Psoas muscle (tissue), 8 donors: ENCODE measurements around the gene MAS1L. TPM values are rescaled to one million over a fixed set of nuclear protein-coding genes. Genes with fewer than 3 reads are reported as not detected.
"Not testable (repeated sequence)": the region's sequence is repeated elsewhere in the genome, so short reads cannot be mapped to it uniquely, and the experiment has no call there.

Experiments used
- ATAC-seq, 4 donors: fragments of 200-7000 bp; cut with Tn5 transposase; one replicate each; pipeline ENCODE4 v1.9.1; 2020; ENCODE audit warnings: moderate library complexity in 3 of 4, mild to moderate bottlenecking in 2 of 4
- DNase-seq, 2 donors: peaks; one replicate each; pipeline ENCODE4 v3.0.0-alpha.2; 2020
- H3K27ac ChIP-seq: fragments of 200-600 bp; one replicate; pipeline ENCODE4 v1.8.0; 2022
- H3K27me3 ChIP-seq, 3 donors: fragments of 200-600 bp in 1 of 3; one replicate each; pipeline versions ENCODE4 v1.6.1 to v1.8.0; 2013 to 2022; ENCODE audit warnings: low read length in 2 of 3, mild to moderate bottlenecking in 2 of 3, moderate library complexity in 1 of 3; ENCODE audit not compliant: insufficient read depth in 3 of 3
- H3K36me3 ChIP-seq, 2 donors: fragments of 200-600 bp in 1 of 2; one replicate each; pipeline versions ENCODE4 v1.6.1 to v1.8.0; 2013 to 2022; ENCODE audit warnings: low read depth in 1 of 2, mild to moderate bottlenecking in 1 of 2, moderate library complexity in 1 of 2; ENCODE audit not compliant: insufficient read depth in 1 of 2
- H3K4me1 ChIP-seq: fragments of 200-600 bp; one replicate; pipeline ENCODE4 v1.8.0; 2022
- H3K4me3 ChIP-seq: fragments of 200-600 bp; one replicate; pipeline ENCODE4 v1.8.0; 2022; ENCODE audit warnings: mild to moderate bottlenecking
- H3K9me3 ChIP-seq: fragments of 200-600 bp; one replicate; pipeline ENCODE4 v1.8.0; 2022
- WGBS, 3 donors: extraction: QIAGEN DNeasy Blood & Tissue Kit; methylation state at CpG; one replicate each; pipeline versions ENCODE4 v1.1.6 to v1.1.7; 2013; 5-methylcytosine and 5-hydroxymethylcytosine counted together
- intact Hi-C, 2 donors: fragments of 100-400 bp; cut with DNase I; formaldehyde crosslinking; loops; one replicate each; pipeline versions ENCODE4 v1.11.0 to v1.14.2; 2022
- polyA plus RNA-seq, 3 donors: library from polyadenylated mRNA; stranded (reverse); fragments of 200-250 nt; gene quantifications; one replicate each; pipeline ENCODE4 v1.2.3, GENCODE V29; 2013
- total RNA-seq, 4 donors: library from RNA; stranded (reverse); fragmentation: NEBNext Ultra II Directional in 2 of 4; extraction: Animal tissue kit (Norgen Biotek cat#: 25700) in 2 of 4; gene quantifications; one replicate each; pipeline versions ENCODE4 v1.2.1 to v1.2.4, GENCODE V29; 2021 to 2023
- TF ChIP-seq, protein P1 (sequence below): fragments of 200-600 bp; IDR thresholded peaks from one replicate; pipeline ENCODE4 v1.8.0; 2022; ENCODE audit warnings: antibody characterized with exemption
- donor health status: healthy with polysubstance abuse.
- donor health status: DM: no; HTN: no; CAD: no; lungs with moderate emphysema.
- donor health status: Bipolar disorder and iron deficiency.
- donor health status: healthy.
- donor health status: DM: yes; HTN: yes; CAD: no.
- donor health status: DM: no; HTN: no; CAD: no.
- donor health status: DM: no; HTN: no; CAD: no.
- donor health status: DM: yes; HTN: yes; CAD: no.

The MAS1L gene
- total and polyA plus RNA-seq, 7 donors = not detected

DNA sequence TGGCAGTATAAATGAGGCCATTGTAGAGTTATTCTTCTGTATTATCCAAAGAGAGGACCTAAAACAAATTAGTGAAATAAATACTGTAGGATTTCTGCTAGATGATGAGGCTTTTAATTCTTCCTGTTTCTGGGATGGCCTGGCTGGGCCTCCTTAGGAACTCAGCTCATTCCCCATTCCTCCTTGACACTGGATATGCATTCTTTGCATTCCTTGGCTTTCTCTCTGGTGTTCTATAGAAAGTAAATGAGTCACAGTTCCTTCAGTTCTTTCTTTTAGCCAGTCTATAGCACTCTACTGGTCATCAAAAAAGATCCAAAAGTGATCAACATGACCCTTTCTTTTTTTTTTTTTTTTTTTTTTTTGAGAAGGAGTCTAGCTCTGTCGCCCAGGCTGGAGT is 40.1 kb downstream of the MAS1L start:
- intact Hi-C loops = no loop called here
- no peak for ATAC-seq

DNA sequence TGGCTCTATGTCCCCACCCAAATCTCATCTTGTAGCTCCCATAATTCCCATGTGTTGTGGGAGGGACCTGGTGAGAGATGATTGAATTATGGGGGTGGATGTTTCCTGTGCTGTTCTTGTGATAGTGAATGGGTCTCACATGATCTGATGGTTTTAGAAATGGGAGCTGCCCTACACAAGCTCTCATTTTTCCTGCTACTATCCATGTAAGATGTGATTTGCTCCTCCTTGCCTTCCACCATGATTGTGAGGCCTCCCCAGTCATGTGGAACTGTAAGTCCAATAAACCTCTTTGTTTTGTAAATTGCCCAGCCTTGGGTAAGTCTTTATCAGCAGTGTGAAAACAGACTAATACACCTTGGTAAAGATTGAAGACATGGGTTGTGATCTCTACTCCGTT is 43.7 kb downstream of the MAS1L start:
- not testable (repeated sequence) for DNase-seq

More for the DNA sequence above, 40.1 kb downstream of the MAS1L start:
- H3K4me1 ChIP-seq = no peaks in the 10 kb centered on the region
- no peak overlapping the region for H3K4me3 ChIP-seq
- H3K27me3 ChIP-seq = no peaks in the 10 kb centered on the region
- no peak for DNase-seq
- TF ChIP-seq, protein P1, sequence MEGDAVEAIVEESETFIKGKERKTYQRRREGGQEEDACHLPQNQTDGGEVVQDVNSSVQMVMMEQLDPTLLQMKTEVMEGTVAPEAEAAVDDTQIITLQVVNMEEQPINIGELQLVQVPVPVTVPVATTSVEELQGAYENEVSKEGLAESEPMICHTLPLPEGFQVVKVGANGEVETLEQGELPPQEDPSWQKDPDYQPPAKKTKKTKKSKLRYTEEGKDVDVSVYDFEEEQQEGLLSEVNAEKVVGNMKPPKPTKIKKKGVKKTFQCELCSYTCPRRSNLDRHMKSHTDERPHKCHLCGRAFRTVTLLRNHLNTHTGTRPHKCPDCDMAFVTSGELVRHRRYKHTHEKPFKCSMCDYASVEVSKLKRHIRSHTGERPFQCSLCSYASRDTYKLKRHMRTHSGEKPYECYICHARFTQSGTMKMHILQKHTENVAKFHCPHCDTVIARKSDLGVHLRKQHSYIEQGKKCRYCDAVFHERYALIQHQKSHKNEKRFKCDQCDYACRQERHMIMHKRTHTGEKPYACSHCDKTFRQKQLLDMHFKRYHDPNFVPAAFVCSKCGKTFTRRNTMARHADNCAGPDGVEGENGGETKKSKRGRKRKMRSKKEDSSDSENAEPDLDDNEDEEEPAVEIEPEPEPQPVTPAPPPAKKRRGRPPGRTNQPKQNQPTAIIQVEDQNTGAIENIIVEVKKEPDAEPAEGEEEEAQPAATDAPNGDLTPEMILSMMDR = no peak
- H3K9me3 ChIP-seq = no peaks in the 10 kb centered on the region
- H3K27ac ChIP-seq = no peak overlapping the region
- no peaks in the 10 kb centered on the region for H3K36me3 ChIP-seq
- WGBS, 3 donors = 56 to 92% (median 89%) methylated on average over 1 of the region's 1 CpG

DNA sequence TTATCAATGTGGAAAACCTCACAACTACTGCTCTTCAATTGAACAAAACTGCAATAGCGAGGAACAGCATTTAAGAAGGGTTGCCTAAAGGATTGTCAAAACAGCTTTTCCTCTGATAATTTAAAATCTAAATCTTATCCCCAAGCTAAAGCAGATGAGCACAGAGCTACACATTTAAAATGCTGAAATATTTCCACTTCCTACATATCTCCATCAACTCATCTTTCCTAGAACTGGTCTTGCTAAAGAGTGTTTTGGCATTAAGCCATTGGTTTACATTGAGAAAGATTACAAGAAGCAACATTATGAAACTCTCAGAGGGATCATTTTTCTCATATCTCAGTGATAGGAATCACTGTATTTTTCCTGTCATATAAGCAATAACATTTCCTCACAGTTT is 45.0 kb downstream of the MAS1L start:
- TF ChIP-seq, protein P1 = no peak
- H3K27me3 ChIP-seq = peaks cover 0 to 5% (median 0%) of the 10 kb centered on the region in 3 donors
- no peak overlapping the region for H3K27ac ChIP-seq
- H3K4me1 ChIP-seq = no peaks in the 10 kb centered on the region
- intact Hi-C loops = no loop called here
- H3K9me3 ChIP-seq = no peaks in the 10 kb centered on the region
- WGBS, 3 donors = 86 to 92% (median 87%) methylated on average over 1 of the region's 1 CpG
- ATAC-seq = no peak
- no peak for DNase-seq
- no peak overlapping the region for H3K4me3 ChIP-seq
- no peaks in the 10 kb centered on the region for H3K36me3 ChIP-seq

More for the DNA sequence above, 43.7 kb downstream of the MAS1L start:
- H3K27ac ChIP-seq, H3K4me1 ChIP-seq, H3K36me3 ChIP-seq, intact Hi-C loops, H3K27me3 ChIP-seq, ATAC-seq, H3K9me3 ChIP-seq, H3K4me3 ChIP-seq: not testable (repeated sequence)
- WGBS, 3 donors = 69 to 76% (median 76%) methylated on average over 1 of the region's 1 CpG

DNA sequence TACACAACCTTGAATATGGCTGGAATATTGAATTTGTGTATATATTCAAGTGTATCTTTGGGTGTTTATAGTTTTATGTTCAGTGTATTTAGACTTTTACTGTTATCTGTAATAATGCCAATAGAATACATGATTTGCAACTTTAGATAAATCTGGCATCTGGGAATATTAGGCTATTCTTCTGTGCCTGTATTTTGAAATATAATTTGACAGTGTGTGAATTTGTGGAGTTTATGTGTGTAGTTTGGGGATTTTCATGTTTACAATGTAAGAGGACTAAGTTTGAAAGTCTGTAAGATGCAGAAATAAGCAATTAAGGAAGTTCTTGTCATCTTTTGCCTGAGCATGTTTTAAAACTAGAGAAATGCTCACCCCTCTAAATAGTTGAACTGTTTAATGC is 48.8 kb downstream of the MAS1L start, which contains the start of gene OR10C1:
TSS of gene OR10C1 (plus strand) at position 301 of the 400 bp plus-strand sequence. CDS start 710 bp downstream, outside the sequence.
- H3K9me3 ChIP-seq = no peaks in the 10 kb centered on the region
- peaks cover 0 to 5% (median 0%) of the 10 kb centered on the region in 3 donors for H3K27me3 ChIP-seq
- H3K4me3 ChIP-seq = no peak within 1 kb of the TSS
- H3K4me1 ChIP-seq = no peaks in the 10 kb centered on the region
- intact Hi-C loops = no loop called here
- H3K27ac ChIP-seq = no peak within 1 kb of the TSS
- TF ChIP-seq, protein P1 = no peak
- DNase-seq = no peak
- no peaks in the 10 kb centered on the region for H3K36me3 ChIP-seq
- ATAC-seq = no peak

DNA sequence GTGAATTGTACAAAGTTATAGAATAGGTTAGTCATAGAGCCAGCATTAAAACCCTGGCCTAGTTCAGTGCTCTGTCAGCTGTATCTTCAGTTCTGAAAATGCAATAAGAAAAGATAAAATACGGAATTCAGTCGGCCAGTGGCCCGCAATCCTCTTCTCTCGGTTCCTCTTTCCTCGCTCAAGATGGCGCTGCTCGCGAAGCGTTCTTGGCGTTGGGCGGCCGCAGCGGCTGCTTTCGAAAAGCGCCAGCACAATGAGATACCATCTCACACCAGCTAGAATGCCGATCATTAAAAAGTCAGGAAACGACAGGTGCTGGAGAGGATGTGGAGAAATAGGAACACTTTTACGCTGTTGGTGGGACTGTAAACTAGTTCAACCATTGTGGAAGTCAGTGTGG is 51.0 kb downstream of the MAS1L start:
- H3K4me3 ChIP-seq, H3K9me3 ChIP-seq, ATAC-seq, H3K4me1 ChIP-seq, DNase-seq, H3K27ac ChIP-seq, H3K27me3 ChIP-seq, H3K36me3 ChIP-seq, intact Hi-C loops: not testable (repeated sequence)
- WGBS, 3 donors = 68 to 75% (median 73%) methylated on average over 18 of the region's 18 CpGs

Other genes starting within 250 kb of the MAS1L start
- not detected for gene OR14J1, start 186.3 kb downstream of the MAS1L start, total RNA-seq
- gene OR14J1, start 186.3 kb downstream of the MAS1L start, polyA plus RNA-seq = not detected
- gene OR5V1, start 119.1 kb downstream of the MAS1L start, total RNA-seq = not detected
- gene OR5V1, start 119.1 kb downstream of the MAS1L start, polyA plus RNA-seq = not detected
- gene OR12D3, start 112.7 kb downstream of the MAS1L start, total RNA-seq = not detected
- gene OR12D3, start 112.7 kb downstream of the MAS1L start, polyA plus RNA-seq = not detected
- not detected for gene OR12D2, start 92.3 kb downstream of the MAS1L start, total RNA-seq
- gene OR12D2, start 92.3 kb downstream of the MAS1L start, polyA plus RNA-seq = not detected
- gene OR12D1, start 73.0 kb downstream of the MAS1L start, total RNA-seq = not detected
- gene OR12D1, start 73.0 kb downstream of the MAS1L start, polyA plus RNA-seq = not detected
- gene OR10C1, start 48.6 kb downstream of the MAS1L start, total RNA-seq = not detected
- not detected for gene OR10C1, start 48.6 kb downstream of the MAS1L start, polyA plus RNA-seq
- gene OR11A1, start 30.9 kb downstream of the MAS1L start, total RNA-seq = not detected
- gene OR11A1, start 30.9 kb downstream of the MAS1L start, polyA plus RNA-seq = not detected
- not detected for gene OR2H1, start 30.8 kb downstream of the MAS1L start, total RNA-seq
- under 1 TPM in 1 of 3 donors, not detected in 2; 0.10 TPM for gene OR2H1, start 30.8 kb downstream of the MAS1L start, polyA plus RNA-seq
- gene UBD, start 71.8 kb upstream of the MAS1L start, total RNA-seq = under 1 TPM in 2 of 4 donors, not detected in 2; 0.25 to 0.26 TPM
- gene UBD, start 71.8 kb upstream of the MAS1L start, polyA plus RNA-seq = under 1 TPM in 2 of 3 donors, not detected in 1; 0.23 to 0.30 TPM
- not detected for gene OR2H2, start 97.2 kb upstream of the MAS1L start, total RNA-seq
- gene OR2H2, start 97.2 kb upstream of the MAS1L start, polyA plus RNA-seq = not detected
- 10 to 100 TPM in 1 of 4 donors, 1 to 10 TPM in 3; 4.1 to 10.2 (median 5.3) TPM for gene GABBR1, start 145.2 kb upstream of the MAS1L start, total RNA-seq
- gene GABBR1, start 145.2 kb upstream of the MAS1L start, polyA plus RNA-seq = 1 to 10 TPM; 2.5 to 4.6 (median 3.8) TPM
- gene MOG, start 169.1 kb upstream of the MAS1L start, total RNA-seq = not detected
- under 1 TPM in 1 of 3 donors, not detected in 2; 0.08 TPM for gene MOG, start 169.1 kb upstream of the MAS1L start, polyA plus RNA-seq
- gene ZFP57, start 193.2 kb upstream of the MAS1L start, total RNA-seq = not detected
- gene ZFP57, start 193.2 kb upstream of the MAS1L start, polyA plus RNA-seq = under 1 TPM in 1 of 3 donors, not detected in 2; 0.08 TPM
- 10 to 100 TPM; 16.5 to 25.6 (median 16.8) TPM for gene HLA-F, start 235.5 kb upstream of the MAS1L start, total RNA-seq
- 10 to 100 TPM; 12.0 to 26.5 (median 19.6) TPM for gene HLA-F, start 235.5 kb upstream of the MAS1L start, polyA plus RNA-seq